ENCODE measurements around the gene COG3. TPM values are rescaled to one million over a fixed set of nuclear protein-coding genes. Genes with fewer than 3 reads are reported as not detected.
A peak's percentile ranks its signal among the peaks of the same experiment; 100 is the strongest.

COG3 gene
- total and polyA plus RNA-seq, 2 of the 13 experiments (the other 11 are each of a cell fraction or from before 2014, with no cell fraction given), result 37.8 to 47.5 TPM

GRCh38 chr13:45433381-45433790 is 31.4 kb upstream of the COG3 start (continued):
- TF ChIP-seq ZNF558 (CRISPR knock-in tag; IDR thresholded peaks at IDR 0.05; ENCODE audit: borderline replicate concordance) (no peak), SIX1 (CRISPR knock-in tag; IDR thresholded peaks at IDR 0.05; ENCODE audit: borderline replicate concordance) (no peak), CHD4 (IDR thresholded peaks at IDR 0.05; ENCODE audit: borderline replicate concordance, low read length) (no peak), ZNF354B (CRISPR knock-in tag; IDR thresholded peaks at IDR 0.05) (0 out of 2 replicates have a peak, but pooled peaks have one; percentile 31), HOMEZ (CRISPR knock-in tag; IDR thresholded peaks at IDR 0.05; ENCODE audit: low read depth) (0 out of 2 replicates have a peak, but pooled peaks have one; percentile 20), ZNF607 (CRISPR knock-in tag; IDR thresholded peaks at IDR 0.05; ENCODE audit: borderline replicate concordance) (0 out of 2 replicates have a peak, but pooled peaks have one; percentile 36), ZNF644 (CRISPR knock-in tag; IDR thresholded peaks at IDR 0.05; ENCODE audit: low read depth) (0 out of 2 replicates have a peak, but pooled peaks have one; percentile 31), ZNF530 (CRISPR knock-in tag; IDR thresholded peaks at IDR 0.05; ENCODE audit: low read depth) (no peak), ZFP36L1 (CRISPR knock-in tag; IDR thresholded peaks at IDR 0.05) (0 out of 2 replicates have a peak, but pooled peaks have one; percentile 37), ZNF768 (CRISPR knock-in tag; IDR thresholded peaks at IDR 0.05) (no peak), ERF (CRISPR knock-in tag; IDR thresholded peaks at IDR 0.05) (no peak), FOXA3 (CRISPR knock-in tag; IDR thresholded peaks at IDR 0.05) (peak; percentile 13; the same call in 1 of the 2 replicates), TBP (CRISPR knock-in tag; IDR thresholded peaks at IDR 0.05) (no peak), ZNF274 (CRISPR knock-in tag; IDR thresholded peaks at IDR 0.05) (no peak), ZNF343 (CRISPR knock-in tag; IDR thresholded peaks at IDR 0.05) (no peak), CHD2 (IDR thresholded peaks at IDR 0.05; ENCODE audit: low read depth, low read length) (no peak), TCF7L2 (IDR thresholded peaks at IDR 0.05; ENCODE audit: low read depth, low read length) (no peak), PCBP1 (IDR thresholded peaks at IDR 0.05; ENCODE audit: borderline replicate concordance, low read depth, low read length) (no peak), ZNF609 (CRISPR knock-in tag; IDR thresholded peaks at IDR 0.05; ENCODE audit: borderline replicate concordance) (no peak)
- TF ChIP-seq, protein P1, sequence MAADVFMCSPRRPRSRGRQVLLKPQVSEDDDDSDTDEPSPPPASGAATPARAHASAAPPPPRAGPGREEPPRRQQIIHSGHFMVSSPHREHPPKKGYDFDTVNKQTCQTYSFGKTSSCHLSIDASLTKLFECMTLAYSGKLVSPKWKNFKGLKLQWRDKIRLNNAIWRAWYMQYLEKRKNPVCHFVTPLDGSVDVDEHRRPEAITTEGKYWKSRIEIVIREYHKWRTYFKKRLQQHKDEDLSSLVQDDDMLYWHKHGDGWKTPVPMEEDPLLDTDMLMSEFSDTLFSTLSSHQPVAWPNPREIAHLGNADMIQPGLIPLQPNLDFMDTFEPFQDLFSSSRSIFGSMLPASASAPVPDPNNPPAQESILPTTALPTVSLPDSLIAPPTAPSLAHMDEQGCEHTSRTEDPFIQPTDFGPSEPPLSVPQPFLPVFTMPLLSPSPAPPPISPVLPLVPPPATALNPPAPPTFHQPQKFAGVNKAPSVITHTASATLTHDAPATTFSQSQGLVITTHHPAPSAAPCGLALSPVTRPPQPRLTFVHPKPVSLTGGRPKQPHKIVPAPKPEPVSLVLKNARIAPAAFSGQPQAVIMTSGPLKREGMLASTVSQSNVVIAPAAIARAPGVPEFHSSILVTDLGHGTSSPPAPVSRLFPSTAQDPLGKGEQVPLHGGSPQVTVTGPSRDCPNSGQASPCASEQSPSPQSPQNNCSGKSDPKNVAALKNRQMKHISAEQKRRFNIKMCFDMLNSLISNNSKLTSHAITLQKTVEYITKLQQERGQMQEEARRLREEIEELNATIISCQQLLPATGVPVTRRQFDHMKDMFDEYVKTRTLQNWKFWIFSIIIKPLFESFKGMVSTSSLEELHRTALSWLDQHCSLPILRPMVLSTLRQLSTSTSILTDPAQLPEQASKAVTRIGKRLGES (CRISPR knock-in tag; IDR thresholded peaks at IDR 0.05; ENCODE audit: borderline replicate concordance), result no peak
- TF ChIP-seq, protein P2, sequence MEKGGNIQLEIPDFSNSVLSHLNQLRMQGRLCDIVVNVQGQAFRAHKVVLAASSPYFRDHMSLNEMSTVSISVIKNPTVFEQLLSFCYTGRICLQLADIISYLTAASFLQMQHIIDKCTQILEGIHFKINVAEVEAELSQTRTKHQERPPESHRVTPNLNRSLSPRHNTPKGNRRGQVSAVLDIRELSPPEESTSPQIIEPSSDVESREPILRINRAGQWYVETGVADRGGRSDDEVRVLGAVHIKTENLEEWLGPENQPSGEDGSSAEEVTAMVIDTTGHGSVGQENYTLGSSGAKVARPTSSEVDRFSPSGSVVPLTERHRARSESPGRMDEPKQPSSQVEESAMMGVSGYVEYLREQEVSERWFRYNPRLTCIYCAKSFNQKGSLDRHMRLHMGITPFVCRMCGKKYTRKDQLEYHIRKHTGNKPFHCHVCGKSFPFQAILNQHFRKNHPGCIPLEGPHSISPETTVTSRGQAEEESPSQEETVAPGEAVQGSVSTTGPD (CRISPR knock-in tag; IDR thresholded peaks at IDR 0.05), result peak; percentile 67; the same call in 1 of the 2 replicates
